Renal pelvis (tissue), 4 donors: ENCODE results near the gene POU3F1. TPM values are rescaled to one million over a fixed set of nuclear protein-coding genes. Genes with fewer than 3 reads are reported as not detected.
A peak's percentile ranks its signal among the peaks of the same experiment; 100 is the strongest.

Source experiments
- DNase-seq: peaks from one replicate; pipeline ENCODE4 v3.0.0-alpha.2; 2013
- polyA plus RNA-seq, 3 donors: library from polyadenylated mRNA; unstranded; fragments of 120-200 nt; gene quantifications; one replicate each; pipeline ENCODE4 v1.2.1, GENCODE V29; 2013; ENCODE audit not compliant: insufficient read length in 3 of 3

POU3F1 gene
- polyA plus RNA-seq, 3 donors = 0.71 to 1.7 (median 1.0) TPM

GRCh38 chr1:38076038-38076437, 29.4 kb upstream of the POU3F1 start:
- peak; percentile 68 for DNase-seq

- no peak for DNase-seq
Measured at GRCh38 chr1:38075191-38075590, 28.6 kb upstream of the POU3F1 start.

- DNase-seq = no peak
Measured at GRCh38 chr1:38074302-38074677, 27.7 kb upstream of the POU3F1 start.

- DNase-seq = no peak
Measured at GRCh38 chr1:38073534-38074301, 27.1 kb upstream of the POU3F1 start.

GRCh38 chr1:38072858-38073257, 26.3 kb upstream of the POU3F1 start:
- no peak for DNase-seq

- DNase-seq = no peak
Measured at GRCh38 chr1:38071312-38072256, 25.0 kb upstream of the POU3F1 start.

- DNase-seq = no peak
Measured at GRCh38 chr1:38068980-38069340, 22.4 kb upstream of the POU3F1 start.

GRCh38 chr1:38068220-38068979, 21.8 kb upstream of the POU3F1 start:
- no peak for DNase-seq

- DNase-seq = no peak
Measured at GRCh38 chr1:38064197-38064903, 17.8 kb upstream of the POU3F1 start.

GRCh38 chr1:38063616-38064015, 17.0 kb upstream of the POU3F1 start:
- no peak for DNase-seq

GRCh38 chr1:38062361-38063288, 16.0 kb upstream of the POU3F1 start:
- no peak for DNase-seq

GRCh38 chr1:38061883-38062328, 15.3 kb upstream of the POU3F1 start:
- DNase-seq = no peak

- no peak for DNase-seq
Measured at GRCh38 chr1:38061290-38061689, 14.7 kb upstream of the POU3F1 start.

GRCh38 chr1:38060498-38060897, 13.9 kb upstream of the POU3F1 start:
- no peak for DNase-seq

- DNase-seq = no peak
Measured at GRCh38 chr1:38059635-38060250, 13.2 kb upstream of the POU3F1 start.

GRCh38 chr1:38055965-38056364, 9.4 kb upstream of the POU3F1 start:
- no peak for DNase-seq

- no peak for DNase-seq
Measured at GRCh38 chr1:38055398-38055797, 8.8 kb upstream of the POU3F1 start.

- no peak for DNase-seq
Measured at GRCh38 chr1:38053416-38054091, 7.0 kb upstream of the POU3F1 start.

GRCh38 chr1:38052750-38053415, 6.3 kb upstream of the POU3F1 start:
- DNase-seq = no peak
